Neural progenitor cell (in vitro differentiated cells): ENCODE measurements around the gene CES3. TPM values are rescaled to one million over a fixed set of nuclear protein-coding genes. Genes with fewer than 3 reads are reported as not detected.
"Not testable (repeated sequence)": the region's sequence is repeated elsewhere in the genome, so short reads cannot be mapped to it uniquely, and the experiment has no call there.

Experiments used
- DNase-seq: peaks from one replicate; pipeline ENCODE4 v3.0.0-alpha.2; 2016; ENCODE audit warnings: low spot score
- H2AFZ ChIP-seq: fragments of 200-600 bp; sonication (generic); replicated peaks from 2 replicates; pipeline ENCODE4 v1.6.1; 2016; ENCODE audit warnings: antibody characterized with exemption
- H3F3A ChIP-seq: fragments of 200-600 bp; sonication (generic); 2 replicates; pipeline ENCODE4 v1.6.1; 2016; ENCODE audit warnings: antibody characterized with exemption, low read depth
- H3K27ac ChIP-seq: fragments of 200-600 bp; sonication (generic); 2 replicates; pipeline ENCODE4 v1.5.1; 2016; ENCODE audit warnings: mild to moderate bottlenecking
- H3K27me3 ChIP-seq: fragments of 200-600 bp; sonication (generic); 2 replicates; pipeline ENCODE4 v1.6.1; 2016; ENCODE audit warnings: mild to moderate bottlenecking, moderate library complexity
- H3K36me3 ChIP-seq: fragments of 200-600 bp; sonication (generic); 2 replicates; pipeline ENCODE4 v1.5.1; 2016
- H3K4me1 ChIP-seq: fragments of 200-600 bp; sonication (generic); 2 replicates; pipeline ENCODE4 v1.6.1; 2016; ENCODE audit warnings: mixed run types
- H3K4me2 ChIP-seq: fragments of 200-600 bp; sonication (generic); 2 replicates; pipeline ENCODE4 v1.6.1; 2016
- H3K4me3 ChIP-seq: fragments of 200-600 bp; sonication (generic); 2 replicates; pipeline ENCODE4 v1.5.1; 2016
- H3K79me2 ChIP-seq: fragments of 200-600 bp; sonication (generic); 2 replicates; pipeline ENCODE4 v1.6.1; 2016; ENCODE audit warnings: low read depth
- H3K9ac ChIP-seq: fragments of 200-600 bp; sonication (generic); 2 replicates; pipeline ENCODE4 v1.6.1; 2016
- H3K9me3 ChIP-seq: fragments of 200-600 bp; sonication (generic); 2 replicates; pipeline ENCODE4 v1.5.1; 2016; ENCODE audit warnings: low read depth
- H4K20me1 ChIP-seq: fragments of 200-600 bp; sonication (generic); 2 replicates; pipeline ENCODE4 v1.6.1; 2016; ENCODE audit warnings: low read depth
- H3K27ac Mint-ChIP-seq: 3 replicates; pipeline ENCODE4 v1.8.0; 2021; ENCODE audit warnings: mixed read lengths
- H3K27me3 Mint-ChIP-seq: 2 replicates; pipeline ENCODE4 v1.8.0; 2022; ENCODE audit warnings: low read depth, mild to moderate bottlenecking, inconsistent platforms, moderate library complexity, mixed read lengths; ENCODE audit not compliant: insufficient read depth
- H3K36me3 Mint-ChIP-seq: 3 replicates; pipeline ENCODE4 v1.8.0; 2021; ENCODE audit warnings: mixed read lengths
- H3K4me1 Mint-ChIP-seq: 3 replicates; pipeline ENCODE4 v1.8.0; 2021; ENCODE audit warnings: mixed read lengths
- H3K4me3 Mint-ChIP-seq: 3 replicates; pipeline ENCODE4 v1.8.0; 2021; ENCODE audit warnings: mild to moderate bottlenecking, moderate library complexity, mixed read lengths
- H3K9me3 Mint-ChIP-seq: 3 replicates; pipeline ENCODE4 v1.8.0; 2020; ENCODE audit warnings: mixed read lengths
- EZH2 ChIP-seq: fragments of 200-600 bp; sonication (generic); IDR thresholded peaks from 2 replicates; pipeline ENCODE4 v1.6.1; 2017; ENCODE audit warnings: antibody characterized with exemption, mild to moderate bottlenecking, moderate library complexity
- EZH2phosphoT487 ChIP-seq: fragments of 200-600 bp; sonication (generic); IDR thresholded peaks from 2 replicates; pipeline ENCODE4 v1.6.1; 2017; ENCODE audit warnings: antibody characterized with exemption
- total RNA-seq: library from RNA; depleted of rRNA; stranded (reverse); fragments of >200 nt; gene quantifications from 2 replicates; pipeline ENCODE4 v1.2.3, GENCODE V29; 2015; ENCODE audit warnings: low replicate concordance
- TF ChIP-seq, protein P1 (sequence below): fragments of 200-600 bp; sonication (generic); IDR thresholded peaks from 2 replicates; pipeline ENCODE4 v1.5.1; 2017; ENCODE audit warnings: antibody characterized with exemption, mild to moderate bottlenecking

CES3 gene
- total RNA-seq, 1 donor from 2014 or later: 5.7 TPM

DNA sequence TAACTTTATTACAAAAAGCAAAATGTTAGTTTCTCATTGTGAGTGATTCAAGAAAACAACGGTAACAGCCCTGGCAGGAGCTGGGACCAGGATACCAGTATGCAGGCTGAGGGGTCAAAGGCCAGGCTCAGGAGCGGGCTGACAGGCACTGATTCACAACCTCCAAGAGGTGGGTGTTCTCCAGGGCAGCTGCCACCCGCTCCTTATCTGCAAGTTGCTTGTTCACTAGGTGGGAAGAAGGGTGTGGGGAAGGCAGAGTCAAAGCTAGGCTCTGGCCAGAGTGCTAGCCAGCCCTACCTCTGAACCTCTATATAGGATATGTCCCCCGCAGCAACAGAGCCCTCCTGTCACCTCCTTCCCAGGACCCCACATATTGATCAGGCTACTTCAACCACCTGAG lies 29.0 kb upstream of the CES3 start:
- no peak overlapping the region for H3K27ac Mint-ChIP-seq
- no peak overlapping the region for H2AFZ ChIP-seq
- DNase-seq: no peak
- no peak overlapping the region for H3K27ac ChIP-seq
- no peak overlapping the region for H3K9ac ChIP-seq
- H3K4me3 ChIP-seq: no peak overlapping the region
- peaks cover 45% of the 10 kb centered on the region for H3K4me1 Mint-ChIP-seq
- H3K27me3 ChIP-seq: peaks cover 18% of the 10 kb centered on the region
- H4K20me1 ChIP-seq: peaks cover 19% of the 10 kb centered on the region
- no peaks in the 10 kb centered on the region for H3K9me3 ChIP-seq
- H3K36me3 ChIP-seq: no peaks in the 10 kb centered on the region
- H3K4me3 Mint-ChIP-seq: peak overlapping the region; percentile 64
- no peaks in the 10 kb centered on the region for H3K9me3 Mint-ChIP-seq
- peaks cover 10% of the 10 kb centered on the region for H3K4me1 ChIP-seq
- peaks cover 8% of the 10 kb centered on the region for H3K27me3 Mint-ChIP-seq
- peaks cover 9% of the 10 kb centered on the region for H3K79me2 ChIP-seq
- peaks cover 4% of the 10 kb centered on the region for H3K36me3 Mint-ChIP-seq
- TF ChIP-seq EZH2phosphoT487 (no peak), EZH2 (no peak)
- TF ChIP-seq, protein P1, sequence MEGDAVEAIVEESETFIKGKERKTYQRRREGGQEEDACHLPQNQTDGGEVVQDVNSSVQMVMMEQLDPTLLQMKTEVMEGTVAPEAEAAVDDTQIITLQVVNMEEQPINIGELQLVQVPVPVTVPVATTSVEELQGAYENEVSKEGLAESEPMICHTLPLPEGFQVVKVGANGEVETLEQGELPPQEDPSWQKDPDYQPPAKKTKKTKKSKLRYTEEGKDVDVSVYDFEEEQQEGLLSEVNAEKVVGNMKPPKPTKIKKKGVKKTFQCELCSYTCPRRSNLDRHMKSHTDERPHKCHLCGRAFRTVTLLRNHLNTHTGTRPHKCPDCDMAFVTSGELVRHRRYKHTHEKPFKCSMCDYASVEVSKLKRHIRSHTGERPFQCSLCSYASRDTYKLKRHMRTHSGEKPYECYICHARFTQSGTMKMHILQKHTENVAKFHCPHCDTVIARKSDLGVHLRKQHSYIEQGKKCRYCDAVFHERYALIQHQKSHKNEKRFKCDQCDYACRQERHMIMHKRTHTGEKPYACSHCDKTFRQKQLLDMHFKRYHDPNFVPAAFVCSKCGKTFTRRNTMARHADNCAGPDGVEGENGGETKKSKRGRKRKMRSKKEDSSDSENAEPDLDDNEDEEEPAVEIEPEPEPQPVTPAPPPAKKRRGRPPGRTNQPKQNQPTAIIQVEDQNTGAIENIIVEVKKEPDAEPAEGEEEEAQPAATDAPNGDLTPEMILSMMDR: no peak
- H3K4me2 ChIP-seq: no peak overlapping the region
- no peaks in the 10 kb centered on the region for H3F3A ChIP-seq

DNA sequence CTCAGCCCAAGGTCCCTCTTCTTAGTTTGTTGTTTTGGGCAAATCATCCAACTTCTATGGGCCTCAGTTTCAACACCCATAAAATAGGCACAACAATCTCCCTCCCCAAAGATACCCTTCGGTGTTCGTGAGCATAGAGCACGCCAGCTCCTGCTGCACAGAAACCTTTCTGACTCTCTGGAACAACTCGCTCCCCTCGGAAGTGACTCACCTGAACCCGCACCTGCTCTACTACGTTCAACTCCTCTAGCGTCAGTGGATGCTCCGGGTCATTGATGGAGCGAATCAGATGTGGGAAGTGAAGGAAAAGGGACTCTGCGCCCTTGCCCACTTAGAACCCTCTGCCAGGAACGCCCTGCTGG lies 27.3 kb upstream of the CES3 start:
- no peak for TF ChIP-seq EZH2
- TF ChIP-seq EZH2phosphoT487: no peak
- TF ChIP-seq, protein P1: no peak
- H3K4me3 ChIP-seq: peak overlapping the region; percentile 85
- H3K4me2 ChIP-seq: peak overlapping the region; percentile 93
- H3K4me1 ChIP-seq: peaks cover 10% of the 10 kb centered on the region
- H3K27me3 ChIP-seq: peaks cover 9% of the 10 kb centered on the region
- Mint-ChIP-seq H3K27ac (peak overlapping the region; percentile 42), H3K36me3 (peaks cover 9% of the 10 kb centered on the region), H3K27me3 (peaks cover 2% of the 10 kb centered on the region), H3K4me1 (peaks cover 32% of the 10 kb centered on the region), H3K4me3 (peak overlapping the region; percentile 96), H3K9me3 (no peaks in the 10 kb centered on the region)
- peaks cover 9% of the 10 kb centered on the region for H3K79me2 ChIP-seq
- H3K9ac ChIP-seq: peak overlapping the region; percentile 76
- peak overlapping the region; percentile 90 for H2AFZ ChIP-seq
- H3K27ac ChIP-seq: no peak overlapping the region
- no peaks in the 10 kb centered on the region for H3F3A ChIP-seq
- peaks cover 19% of the 10 kb centered on the region for H4K20me1 ChIP-seq
- H3K9me3 ChIP-seq: no peaks in the 10 kb centered on the region
- no peaks in the 10 kb centered on the region for H3K36me3 ChIP-seq
- DNase-seq: no peak

DNA sequence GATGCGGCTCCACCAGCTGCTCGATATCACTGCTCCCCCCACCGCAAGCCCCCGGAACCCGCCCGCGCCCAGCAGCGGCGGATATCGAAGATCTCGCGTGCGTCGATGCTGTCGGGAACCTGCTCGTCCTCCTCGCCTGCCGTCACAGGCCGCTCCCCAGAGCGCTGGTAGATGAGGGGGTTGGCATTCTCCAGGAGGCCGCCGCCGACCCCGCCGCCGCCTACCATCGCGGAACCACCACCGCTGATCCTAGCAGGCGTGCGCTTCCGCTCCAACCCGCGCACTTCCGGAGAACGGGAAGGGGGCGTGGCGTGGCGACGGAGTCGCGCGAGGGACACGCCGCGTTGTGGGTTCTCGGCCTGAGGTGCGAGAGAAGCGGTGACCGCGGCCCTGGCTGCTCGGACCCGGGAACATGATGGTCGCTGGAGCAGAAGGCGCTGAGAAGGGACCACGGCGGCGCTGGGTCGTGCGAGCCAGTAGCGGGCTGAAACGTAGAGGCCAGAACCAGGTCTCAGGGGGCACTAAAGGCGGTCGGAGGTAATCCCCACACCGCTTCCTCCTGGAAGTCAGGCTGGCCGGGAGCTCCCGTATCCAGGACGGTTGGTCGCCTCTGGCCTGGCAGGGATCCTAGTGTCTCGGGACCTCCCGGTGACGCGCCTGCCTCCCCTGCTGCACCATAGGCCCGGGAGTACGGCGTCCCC lies 26.8 kb upstream of the CES3 start, which contains the start of gene CIAO2B:
TSS of gene CIAO2B (minus strand) at position 265 of the 701 bp plus-strand sequence. CDS start at position 227, 38 bp downstream.
- Mint-ChIP-seq H3K27me3 (peaks cover 2% of the 10 kb centered on the region), H3K27ac (peak within 1 kb of the TSS; percentile 82), H3K4me3 (peak within 1 kb of the TSS; percentile 96), H3K36me3 (peaks cover 9% of the 10 kb centered on the region), H3K9me3 (no peaks in the 10 kb centered on the region), H3K4me1 (peaks cover 32% of the 10 kb centered on the region)
- Histone ChIP-seq H3K27me3 (peaks cover 9% of the 10 kb centered on the region), H3K9ac (peak within 1 kb of the TSS; percentile 76), H3K4me3 (peak within 1 kb of the TSS; percentile 85), H3F3A (no peaks in the 10 kb centered on the region), H3K36me3 (no peaks in the 10 kb centered on the region), H3K79me2 (peaks cover 9% of the 10 kb centered on the region), H3K4me1 (peaks cover 10% of the 10 kb centered on the region), H3K9me3 (no peaks in the 10 kb centered on the region), H2AFZ (peak within 1 kb of the TSS; percentile 90), H3K4me2 (peak within 1 kb of the TSS; percentile 93), H4K20me1 (peaks cover 19% of the 10 kb centered on the region), H3K27ac (no peak within 1 kb of the TSS)
- peak; percentile 87 for DNase-seq
- peak; percentile 54 for TF ChIP-seq EZH2
- TF ChIP-seq, protein P1: no peak

DNA sequence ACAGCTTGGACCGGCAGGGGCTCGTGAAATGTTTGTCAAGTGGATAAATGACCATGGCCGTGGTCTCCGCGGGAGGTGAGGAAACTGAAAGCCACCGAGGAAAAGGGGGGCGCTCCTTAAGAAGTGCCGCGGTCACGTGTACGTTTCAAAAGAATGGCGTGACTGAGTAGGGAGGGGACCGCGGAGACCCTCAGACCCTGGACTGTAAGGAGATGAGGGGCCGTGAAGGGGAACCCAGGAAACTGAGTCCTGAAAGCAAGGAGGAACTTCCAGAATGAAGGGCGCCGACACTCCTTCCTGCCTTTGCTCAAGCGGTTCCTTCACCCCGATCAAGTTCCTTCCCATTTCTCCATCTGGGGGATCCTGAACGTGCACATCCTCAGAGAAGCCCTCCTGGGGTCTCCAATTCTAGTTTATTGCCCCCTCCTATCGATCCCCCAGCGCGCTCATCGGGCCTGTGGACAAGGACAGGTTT lies 26.2 kb upstream of the CES3 start:
- H3K36me3 ChIP-seq, DNase-seq, H3F3A ChIP-seq, H3K27me3 Mint-ChIP-seq, H3K9me3 Mint-ChIP-seq, H3K27me3 ChIP-seq, H3K79me2 ChIP-seq, H3K9me3 ChIP-seq, H3K27ac ChIP-seq, H3K36me3 Mint-ChIP-seq: not testable (repeated sequence)
- Histone ChIP-seq H4K20me1 (peaks cover 19% of the 10 kb centered on the region), H2AFZ (peak overlapping the region; percentile 90), H3K4me3 (peak overlapping the region; percentile 85), H3K9ac (peak overlapping the region; percentile 76), H3K4me1 (peaks cover 10% of the 10 kb centered on the region), H3K4me2 (peak overlapping the region; percentile 93)
- Mint-ChIP-seq H3K4me3 (peak overlapping the region; percentile 96), H3K27ac (peak overlapping the region; percentile 82), H3K4me1 (peaks cover 32% of the 10 kb centered on the region)
